GM19240 (cell line): ENCODE data around the gene ZNF512B.
"Not testable (repeated sequence)": the region's sequence is repeated elsewhere in the genome, so short reads cannot be mapped to it uniquely, and the experiment has no call there.

Experiments
- DNase-seq: peaks from one replicate; pipeline ENCODE4 v3.0.0; 2011; ENCODE audit warnings: low spot score; ENCODE audit not compliant: insufficient read length

Gene ZNF512B

DNA sequence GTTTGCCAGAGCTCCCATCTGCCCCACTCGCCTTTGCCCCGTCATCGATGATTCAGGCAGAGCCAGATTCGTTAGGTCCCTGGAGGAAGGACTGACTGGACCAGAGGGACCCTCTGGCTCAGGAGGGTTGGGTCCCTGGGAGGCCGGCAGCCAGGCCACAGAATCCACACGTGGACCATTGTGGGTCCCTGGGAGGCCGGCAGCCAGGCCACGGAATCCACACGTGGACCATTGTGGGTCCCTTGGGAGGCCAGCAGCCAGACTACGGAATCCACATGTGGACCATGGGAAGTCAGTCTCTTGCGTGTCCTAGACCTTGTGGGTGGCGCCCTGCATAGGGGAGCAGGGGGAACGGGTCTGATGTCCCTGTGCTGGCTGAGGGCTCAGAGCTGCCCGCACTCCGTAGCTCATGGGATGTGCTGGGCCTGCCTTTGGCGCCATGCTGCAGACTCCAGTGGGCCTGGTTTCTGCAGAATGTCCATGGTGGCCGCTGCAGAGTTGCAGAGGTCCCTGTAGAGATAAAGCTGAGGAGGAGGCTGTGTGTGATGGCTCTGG lies 37.0 kb downstream of the ZNF512B start:
- no peak for DNase-seq

DNA sequence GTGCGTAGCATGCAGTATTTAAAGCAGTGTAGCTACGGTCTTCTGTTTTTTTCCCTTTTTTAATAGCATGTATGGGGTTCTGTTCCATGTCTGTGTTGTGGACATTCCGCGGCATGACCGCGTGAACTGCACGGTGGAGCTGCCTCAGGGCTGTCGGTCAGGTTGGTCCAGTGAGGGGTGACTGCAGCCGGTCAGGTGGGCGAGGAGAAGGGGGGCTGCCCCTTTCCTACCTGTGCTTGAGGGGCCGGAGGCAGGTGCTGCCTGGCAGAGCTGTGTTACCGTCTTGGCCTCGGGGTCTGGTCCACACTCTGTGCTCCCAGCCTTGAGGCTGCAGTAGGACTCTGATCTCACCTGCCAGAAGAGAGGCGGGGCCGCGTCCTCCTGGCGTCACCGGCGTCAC lies 38.0 kb downstream of the ZNF512B start:
- DNase-seq = no peak

DNA sequence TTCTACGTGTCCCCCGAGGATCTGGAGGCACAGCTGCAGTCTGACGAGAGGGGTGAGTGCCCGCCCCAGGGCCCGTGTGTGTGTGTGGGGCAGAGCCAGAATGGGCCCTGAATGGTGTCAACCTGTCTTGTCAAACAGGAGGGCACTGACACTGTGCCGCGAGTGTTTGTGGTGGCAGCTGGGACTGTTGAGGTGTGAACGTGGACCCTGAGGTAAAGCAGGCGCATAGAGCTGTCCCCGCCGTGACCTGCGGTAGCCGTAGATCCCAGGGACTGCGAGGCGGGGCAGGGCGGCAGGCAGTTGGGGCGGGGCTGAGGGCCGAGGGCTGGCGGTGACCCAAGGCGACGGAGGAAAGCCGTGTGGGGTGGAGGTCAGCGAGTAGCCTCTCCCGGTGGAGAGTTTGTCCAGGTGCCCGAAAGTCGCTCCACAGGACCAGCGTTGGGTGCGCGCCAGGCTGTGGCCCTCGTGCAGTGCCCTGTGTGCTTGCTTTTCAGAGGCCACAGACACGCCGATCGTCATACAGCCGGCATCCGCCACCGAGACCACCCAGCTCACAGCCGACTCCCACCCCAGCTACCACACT lies 38.7 kb downstream of the ZNF512B start:
- DNase-seq = no peak

DNA sequence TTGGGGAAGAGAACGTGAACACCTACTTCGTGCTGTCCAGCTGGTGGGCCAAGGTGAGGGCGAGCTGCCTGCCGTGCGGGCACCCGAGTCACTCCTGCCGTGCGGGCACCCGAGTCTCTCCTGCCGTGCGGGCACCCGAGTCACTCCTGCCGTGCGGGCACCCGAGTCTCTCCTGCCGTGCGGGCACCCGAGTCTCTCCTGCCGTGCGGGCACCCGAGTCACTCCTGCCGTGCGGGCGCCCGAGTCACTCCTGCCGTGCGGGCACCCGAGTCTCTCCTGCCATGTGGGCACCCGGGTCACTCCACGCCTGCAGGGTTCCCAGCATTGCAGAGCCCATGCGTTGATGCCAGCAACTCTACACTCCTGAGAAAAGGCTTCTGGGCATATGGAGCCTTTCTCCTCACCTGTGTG lies 40.3 kb downstream of the ZNF512B start:
- DNase-seq = not testable (repeated sequence)

DNA sequence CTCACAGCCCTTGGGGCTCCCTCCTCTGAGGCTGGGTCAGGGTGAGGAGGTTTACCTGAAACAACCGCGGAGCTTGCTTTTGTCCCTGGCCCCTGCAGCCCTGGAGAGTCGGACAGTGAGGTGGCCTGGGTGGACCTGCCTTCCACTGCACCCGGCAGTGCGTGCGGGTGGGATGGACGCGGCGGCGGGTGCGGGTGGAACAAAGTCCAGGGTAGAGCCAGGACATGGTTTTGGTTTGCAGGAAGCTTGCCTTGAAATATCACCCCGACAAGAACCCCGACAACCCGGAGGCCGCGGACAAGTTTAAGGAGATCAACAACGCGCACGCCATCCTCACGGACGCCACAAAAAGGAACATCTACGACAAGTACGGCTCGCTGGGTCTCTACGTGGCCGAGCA lies 40.7 kb downstream of the ZNF512B start:
- DNase-seq = no peak

DNA sequence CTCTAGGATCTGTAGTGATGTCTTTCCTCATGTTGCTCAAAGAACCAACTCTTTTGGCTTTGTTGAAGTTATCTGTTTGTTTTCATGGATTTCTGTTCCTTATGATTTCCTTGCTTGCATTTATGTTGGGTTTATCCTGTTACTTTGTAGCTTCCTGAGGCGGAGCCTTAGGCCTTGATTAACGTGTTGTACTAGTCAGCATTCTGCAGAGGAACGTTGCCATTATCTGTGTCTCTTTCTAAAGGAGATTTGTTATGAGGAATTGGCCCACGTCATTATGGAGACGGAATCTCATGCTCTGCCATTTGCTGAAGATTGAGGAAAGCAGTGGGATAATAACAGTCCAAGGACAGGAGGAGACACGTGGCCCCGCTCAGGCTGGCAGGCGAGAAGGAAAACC lies 43.4 kb downstream of the ZNF512B start:
- DNase-seq = no peak

DNA sequence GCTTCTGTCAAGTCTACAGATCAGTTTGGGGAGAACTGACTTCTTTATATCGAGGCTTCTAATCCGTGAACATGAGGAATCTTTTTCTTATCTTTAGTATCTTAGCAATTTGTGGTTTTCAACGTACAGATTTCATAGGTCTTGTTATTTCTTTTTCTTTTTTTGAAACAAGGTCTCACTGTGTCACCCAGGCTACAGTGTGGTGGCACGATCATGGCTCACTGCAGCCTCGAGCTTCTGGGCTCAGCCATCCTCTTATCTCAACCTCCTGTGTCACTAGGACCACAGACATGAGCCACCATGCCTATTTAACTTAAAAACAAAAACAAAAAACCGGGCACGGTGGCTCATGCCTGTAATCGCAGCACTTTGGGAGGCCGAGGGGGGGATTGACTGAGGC lies 45.5 kb downstream of the ZNF512B start:
- no peak for DNase-seq

DNA sequence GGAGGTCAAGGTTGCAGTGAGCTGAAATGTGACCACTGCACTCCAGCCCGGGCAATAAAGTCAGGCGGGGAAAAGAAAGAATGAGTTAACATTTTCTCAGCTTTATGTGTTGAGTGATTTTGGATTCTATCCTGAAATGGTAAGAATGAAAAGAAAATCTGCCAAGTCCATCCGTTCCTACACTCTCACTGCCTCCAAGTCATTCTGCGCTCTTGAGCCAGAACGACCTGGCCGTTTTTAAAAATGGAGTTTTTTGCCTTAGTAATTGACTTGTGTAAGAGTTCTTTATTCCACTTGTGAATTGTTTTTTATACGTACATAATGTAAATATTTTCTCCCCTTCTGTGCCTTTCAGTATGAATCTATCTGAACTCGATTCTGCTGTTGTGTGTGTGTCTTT lies 46.1 kb downstream of the ZNF512B start:
- DNase-seq = no peak

DNA sequence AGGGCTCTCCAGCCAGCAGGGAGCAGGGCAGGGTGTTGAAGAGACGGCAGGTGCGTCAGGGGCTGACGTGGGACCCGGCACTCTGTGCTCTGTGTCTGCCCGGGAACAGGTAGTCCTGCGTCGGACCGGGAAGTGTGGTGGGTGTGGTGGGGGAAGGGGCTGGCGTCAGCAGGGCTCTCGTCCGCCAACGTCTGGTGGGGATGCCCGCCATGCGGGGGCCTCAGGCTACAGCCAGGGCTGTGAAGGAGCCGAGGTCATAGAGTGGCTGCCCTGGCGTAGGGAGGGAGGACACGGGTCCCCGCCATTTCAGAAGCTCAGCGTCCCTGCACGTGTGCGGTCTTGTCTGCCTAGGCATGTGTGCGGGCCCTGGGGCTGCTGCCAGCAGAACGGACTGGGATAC lies 49.5 kb downstream of the ZNF512B start:
- no peak for DNase-seq

DNA sequence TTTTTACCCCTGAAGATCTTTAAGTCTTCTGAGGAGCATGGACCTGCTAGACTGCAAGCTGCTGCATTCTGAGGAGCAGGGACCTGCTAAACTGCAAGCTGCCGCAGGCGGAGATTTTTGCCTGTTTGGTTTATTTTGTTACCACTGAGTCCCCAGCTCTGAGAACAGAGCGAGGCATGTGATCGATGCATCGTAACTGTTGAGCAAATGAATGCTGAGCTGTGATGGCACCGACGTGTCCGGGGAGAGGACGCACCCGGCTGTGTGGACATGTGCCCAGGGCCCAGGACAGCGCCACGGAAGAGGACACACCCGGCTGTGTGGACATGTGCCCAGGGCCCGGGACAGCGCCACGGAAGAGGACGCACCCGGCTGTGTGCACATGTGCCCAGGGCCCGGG lies 50.6 kb downstream of the ZNF512B start:
- DNase-seq = no peak

DNA sequence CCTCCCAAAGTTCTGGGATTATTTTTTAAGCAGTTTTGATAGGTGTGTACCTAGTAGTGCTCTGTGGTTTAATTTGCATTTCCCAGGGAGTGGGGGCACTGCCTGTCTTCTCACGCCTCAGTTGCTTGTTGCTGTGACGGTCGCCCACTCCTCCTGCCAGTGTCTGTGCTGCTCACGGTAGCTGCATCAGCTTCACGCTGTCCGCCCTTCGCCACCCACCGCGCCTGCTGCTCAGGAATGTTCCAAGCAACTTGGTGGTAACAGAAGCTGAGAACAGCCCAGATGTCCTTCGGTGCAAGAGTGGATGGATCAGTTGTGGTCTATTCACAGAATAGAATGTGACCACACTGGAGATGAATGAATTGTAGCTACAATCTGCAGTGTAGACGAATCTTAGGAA lies 51.9 kb downstream of the ZNF512B start:
- no peak for DNase-seq

DNA sequence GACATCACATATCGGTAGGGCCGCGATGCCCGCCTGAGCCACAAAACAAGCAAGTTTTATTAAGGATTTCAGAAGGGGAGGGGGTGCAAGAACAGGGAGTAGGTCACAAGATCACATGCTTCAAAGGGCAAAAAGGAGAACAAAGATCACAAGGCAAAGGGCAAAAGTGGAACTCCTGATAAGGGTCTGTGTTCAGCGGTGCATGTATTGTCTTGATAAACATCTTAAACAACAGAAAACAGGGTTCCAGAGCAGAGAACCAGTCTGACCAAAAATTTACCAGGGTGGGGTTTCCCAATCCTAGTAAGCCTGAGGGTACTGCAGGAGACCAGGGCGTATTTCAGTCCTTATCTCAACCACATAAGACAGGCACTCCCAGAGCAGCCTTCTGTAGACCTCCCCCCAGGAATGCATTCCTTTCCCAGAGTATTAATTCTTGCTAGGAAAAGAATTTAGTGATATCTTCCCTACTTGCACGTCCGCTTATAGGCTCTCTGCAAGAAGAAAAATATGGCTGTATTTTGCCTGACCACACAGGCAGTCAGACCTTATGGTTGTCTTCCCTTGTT lies 53.3 kb downstream of the ZNF512B start:
- not testable (repeated sequence) for DNase-seq

DNA sequence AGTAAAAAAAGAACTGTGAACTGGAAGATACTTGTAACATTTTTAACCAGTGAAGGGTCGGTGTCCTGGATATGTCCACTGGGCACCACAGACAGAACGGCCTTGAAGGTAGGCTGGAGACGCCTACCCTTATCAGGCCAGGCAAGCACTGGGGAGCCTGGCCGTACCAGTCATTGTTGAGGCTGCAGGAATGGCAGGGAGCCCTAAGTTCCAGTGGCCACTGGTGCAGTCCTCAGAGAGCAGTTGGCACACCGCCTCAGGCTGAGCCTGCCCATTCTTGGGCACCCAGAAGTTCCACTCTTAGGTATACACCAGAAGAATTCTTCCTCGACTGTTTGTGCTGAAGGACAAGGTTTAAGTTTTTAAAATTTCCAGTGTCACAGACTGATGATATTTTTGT lies 54.3 kb downstream of the ZNF512B start:
- no peak for DNase-seq

DNA sequence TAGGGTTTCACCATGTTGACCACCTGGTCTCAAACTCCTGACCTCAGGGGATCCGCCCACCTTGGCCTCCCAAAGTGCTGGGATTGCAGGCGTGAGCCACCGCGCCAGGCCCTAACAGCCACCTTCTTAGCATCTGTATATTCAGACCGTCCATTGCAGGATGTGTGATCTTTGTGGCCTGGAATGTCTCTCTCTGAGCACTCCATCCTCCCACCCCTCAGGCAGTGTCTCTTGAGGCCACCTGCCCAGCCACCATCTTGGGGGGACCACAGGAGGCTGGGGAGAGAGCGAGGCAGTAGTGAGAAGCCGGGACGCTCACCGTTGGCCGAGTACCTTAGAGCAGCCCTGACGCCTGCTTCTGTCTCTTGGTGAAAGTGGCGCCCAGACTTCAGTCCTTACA lies 56.0 kb downstream of the ZNF512B start:
- no peak for DNase-seq

DNA sequence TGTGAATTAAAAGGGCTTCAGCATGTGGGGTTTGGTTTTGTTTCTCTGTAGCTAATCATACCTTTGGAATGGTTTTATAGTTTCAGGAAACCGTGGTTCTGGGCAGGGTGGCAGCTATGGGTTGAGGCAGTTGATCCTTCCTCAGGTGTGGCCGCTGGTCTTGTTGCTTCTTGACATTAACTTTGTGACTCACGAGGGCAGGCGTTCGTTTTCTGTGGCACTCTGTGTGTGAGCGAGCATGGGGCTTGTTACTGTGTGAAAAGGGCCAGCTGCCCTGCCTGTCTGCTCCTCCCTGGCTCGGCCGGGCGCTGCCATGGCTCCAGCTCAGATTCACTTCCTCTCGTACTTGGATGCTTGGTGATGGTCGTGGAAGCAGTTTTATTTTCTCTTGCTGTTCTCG lies 58.6 kb downstream of the ZNF512B start:
- DNase-seq = no peak

DNA sequence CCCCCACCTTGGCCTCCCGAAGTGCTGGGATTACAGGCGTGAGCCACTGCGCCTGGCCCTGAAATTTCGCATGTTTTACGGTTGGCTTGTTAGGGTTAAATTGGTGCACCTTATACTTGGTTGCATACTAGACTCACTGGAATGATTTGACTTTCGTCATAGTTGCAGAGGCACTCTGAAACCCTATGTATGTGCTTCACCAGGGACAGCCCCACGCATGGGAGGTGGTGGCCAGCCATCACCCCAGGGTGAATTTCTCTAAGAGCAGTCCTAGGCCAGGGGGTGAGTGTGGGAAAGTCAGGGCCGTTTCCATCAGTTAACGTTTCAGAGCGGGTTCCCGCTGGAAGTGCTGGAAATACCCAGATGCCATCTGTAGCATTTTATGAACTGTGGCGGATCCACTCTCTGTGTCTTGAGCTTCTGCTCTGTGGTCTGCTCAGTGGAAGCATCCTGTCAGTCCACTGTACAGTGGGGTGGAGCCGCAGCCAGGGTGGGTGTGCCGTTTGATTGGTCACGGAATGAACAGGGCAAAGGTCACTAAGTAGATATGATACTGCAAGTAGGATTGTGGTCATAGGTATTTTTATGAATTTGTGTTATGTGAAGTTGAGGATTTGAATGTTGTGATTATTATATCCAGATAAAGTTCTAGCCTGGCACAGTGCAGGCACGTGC lies 61.6 kb downstream of the ZNF512B start:
- no peak for DNase-seq
